Central memory CD8-positive, alpha-beta T cell (primary cell): ENCODE measurements around the gene TWNK.
"Not testable (repeated sequence)": the region's sequence is repeated elsewhere in the genome, so short reads cannot be mapped to it uniquely, and the experiment has no call there.

ENCODE experiments used
- ATAC-seq: fragments of 150-1000 bp; cut with Tn5 transposase; replicated peaks from 2 replicates; pipeline ENCODE4 v1.10.0; 2022; ENCODE audit warnings: mild to moderate bottlenecking, moderate FRiP score, moderate number of reproducible peaks; ENCODE audit not compliant: poor library complexity, severe bottlenecking; ENCODE audit errors: extremely low read depth
- DNase-seq, 2 donors: peaks; one replicate each; pipeline ENCODE4 v3.0.0; 2021; ENCODE audit warnings: low spot score in 2 of 2
- H3K27ac Mint-ChIP-seq: one replicate; pipeline ENCODE4 v1.8.0; 2022; ENCODE audit warnings: low read depth, mild to moderate bottlenecking, moderate library complexity, mixed read lengths
- H3K27me3 Mint-ChIP-seq: one replicate; pipeline ENCODE4 v1.8.0; 2022; ENCODE audit warnings: mixed read lengths
- H3K36me3 Mint-ChIP-seq: one replicate; pipeline ENCODE4 v1.8.0; 2022; ENCODE audit warnings: mild to moderate bottlenecking, moderate library complexity, mixed read lengths; ENCODE audit not compliant: insufficient read depth
- H3K4me1 Mint-ChIP-seq: one replicate; pipeline ENCODE4 v1.8.0; 2022; ENCODE audit warnings: mixed read lengths
- H3K4me3 Mint-ChIP-seq: one replicate; pipeline ENCODE4 v1.8.0; 2022; ENCODE audit warnings: mild to moderate bottlenecking, moderate library complexity, mixed read lengths
- H3K9me3 Mint-ChIP-seq: one replicate; pipeline ENCODE4 v1.8.0; 2022; ENCODE audit warnings: mixed read lengths

Gene TWNK

DNA sequence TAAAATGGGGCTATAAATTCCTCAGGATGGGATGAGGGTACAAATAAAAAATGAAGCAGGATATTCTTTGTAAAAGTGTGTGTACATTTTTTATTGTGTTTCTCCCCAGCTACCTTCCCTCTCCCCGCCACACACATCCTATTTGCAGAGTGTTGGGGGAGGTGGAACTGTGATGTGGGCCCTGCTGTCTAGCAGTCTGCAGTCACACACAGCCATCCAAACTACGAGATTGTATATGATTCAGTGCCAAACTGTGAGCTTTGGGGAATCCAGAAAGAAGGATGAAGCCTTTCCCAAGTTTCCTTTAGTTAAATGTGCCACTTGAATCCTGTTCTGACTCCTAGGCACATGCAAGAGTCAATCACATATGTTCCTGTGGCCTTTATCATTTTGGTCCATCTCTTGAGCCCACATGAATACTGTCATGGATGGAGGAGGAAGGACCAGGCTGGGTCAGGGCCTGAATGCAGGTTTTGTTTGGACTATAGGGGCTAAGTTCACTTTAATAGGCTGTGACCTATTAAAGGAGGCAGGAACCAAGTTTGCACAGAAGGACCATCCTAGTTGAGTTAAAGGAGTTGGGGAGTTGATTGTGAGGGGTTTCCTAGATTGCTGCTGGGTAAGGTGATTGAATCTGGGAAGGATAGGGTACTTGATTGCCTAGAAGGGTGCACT lies 19.1 kb upstream of the TWNK start:
- DNase-seq (no peak), ATAC-seq (no peak)
- no peaks in the 10 kb centered on the region for H3K9me3 Mint-ChIP-seq
- peaks cover 17% of the 10 kb centered on the region for H3K4me1 Mint-ChIP-seq
- peak overlapping the region; percentile 55 for H3K4me3 Mint-ChIP-seq
- H3K27ac Mint-ChIP-seq = no peak overlapping the region
- H3K27me3 Mint-ChIP-seq = no peaks in the 10 kb centered on the region
- H3K36me3 Mint-ChIP-seq = peaks cover 4% of the 10 kb centered on the region

DNA sequence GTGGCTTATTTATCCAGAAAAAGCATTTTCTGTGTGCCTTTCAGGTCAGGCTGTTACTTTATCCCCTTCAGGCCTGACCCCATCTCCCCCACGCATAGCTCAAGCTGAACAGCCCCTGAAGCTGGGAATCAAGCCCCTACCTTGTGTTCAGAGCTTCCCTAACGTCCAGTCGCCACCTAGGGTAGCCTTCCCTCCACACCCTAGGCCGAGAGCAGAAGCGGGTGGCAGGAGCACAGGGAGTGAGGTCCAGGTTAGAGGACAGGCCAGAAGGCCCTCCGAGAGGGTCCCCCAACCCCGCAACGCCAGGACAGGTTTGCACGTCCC lies 18.5 kb upstream of the TWNK start:
- Mint-ChIP-seq H3K27me3 (no peaks in the 10 kb centered on the region), H3K36me3 (peaks cover 4% of the 10 kb centered on the region), H3K4me1 (peaks cover 17% of the 10 kb centered on the region), H3K9me3 (no peaks in the 10 kb centered on the region), H3K4me3 (peak overlapping the region; percentile 55), H3K27ac (no peak overlapping the region)
- ATAC-seq (no peak), DNase-seq (no peak)

DNA sequence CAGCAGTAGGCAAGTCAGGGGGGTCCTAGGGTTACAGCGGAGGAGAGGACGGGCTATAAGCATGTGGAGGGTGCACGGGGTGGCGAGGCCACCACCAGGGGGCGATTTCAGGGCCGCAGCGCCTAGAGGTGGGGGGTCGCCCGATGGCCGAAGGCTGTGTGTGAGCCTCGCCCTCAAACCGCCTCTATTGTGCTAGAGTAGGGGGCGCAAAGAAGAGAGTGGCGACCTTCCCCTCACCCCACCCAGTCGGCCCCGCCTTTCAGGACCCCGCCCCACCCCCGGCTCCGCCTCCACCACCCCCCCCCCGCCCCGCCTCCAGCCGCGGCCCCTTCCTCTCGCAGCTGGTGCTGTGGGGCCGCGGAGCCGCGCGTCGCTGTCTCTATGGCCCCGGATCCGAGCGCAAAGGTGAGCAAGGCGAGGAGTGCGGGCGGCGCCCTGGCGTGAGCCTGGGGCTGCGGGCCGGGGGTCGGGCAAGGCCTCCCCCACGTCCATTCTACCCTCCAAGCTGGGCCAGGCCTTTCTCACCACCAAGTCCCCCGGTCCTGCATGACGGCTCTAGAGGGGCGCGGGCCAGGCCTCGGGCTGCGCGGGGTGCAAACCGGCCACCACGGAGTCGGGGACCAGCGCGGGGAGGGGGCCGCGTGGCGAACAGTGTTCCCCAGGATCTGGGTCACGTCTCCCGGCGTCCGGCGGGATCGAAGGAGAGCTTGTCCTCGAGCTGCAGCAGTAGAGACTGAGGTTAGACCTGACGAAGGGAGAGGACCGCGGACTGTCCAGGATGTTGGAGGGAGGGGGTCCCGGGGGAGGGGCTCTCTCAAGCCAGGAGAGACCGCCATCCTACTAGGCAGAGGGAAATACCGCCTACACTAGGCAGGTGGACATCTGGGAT lies 17.9 kb upstream of the TWNK start, which contains the start of gene SEMA4G:
Gene SEMA4G (plus strand): TSS at position 318 of the 889 bp plus-strand sequence. CDS start 3,409 bp downstream, outside the sequence.
- no peaks in the 10 kb centered on the region for H3K9me3 Mint-ChIP-seq
- H3K36me3 Mint-ChIP-seq = peaks cover 4% of the 10 kb centered on the region
- peak within 1 kb of the TSS; percentile 55 for H3K4me3 Mint-ChIP-seq
- no peak within 1 kb of the TSS for H3K27ac Mint-ChIP-seq
- H3K27me3 Mint-ChIP-seq = no peaks in the 10 kb centered on the region
- no peak for DNase-seq
- H3K4me1 Mint-ChIP-seq = peaks cover 17% of the 10 kb centered on the region
- ATAC-seq = peak; percentile 69

DNA sequence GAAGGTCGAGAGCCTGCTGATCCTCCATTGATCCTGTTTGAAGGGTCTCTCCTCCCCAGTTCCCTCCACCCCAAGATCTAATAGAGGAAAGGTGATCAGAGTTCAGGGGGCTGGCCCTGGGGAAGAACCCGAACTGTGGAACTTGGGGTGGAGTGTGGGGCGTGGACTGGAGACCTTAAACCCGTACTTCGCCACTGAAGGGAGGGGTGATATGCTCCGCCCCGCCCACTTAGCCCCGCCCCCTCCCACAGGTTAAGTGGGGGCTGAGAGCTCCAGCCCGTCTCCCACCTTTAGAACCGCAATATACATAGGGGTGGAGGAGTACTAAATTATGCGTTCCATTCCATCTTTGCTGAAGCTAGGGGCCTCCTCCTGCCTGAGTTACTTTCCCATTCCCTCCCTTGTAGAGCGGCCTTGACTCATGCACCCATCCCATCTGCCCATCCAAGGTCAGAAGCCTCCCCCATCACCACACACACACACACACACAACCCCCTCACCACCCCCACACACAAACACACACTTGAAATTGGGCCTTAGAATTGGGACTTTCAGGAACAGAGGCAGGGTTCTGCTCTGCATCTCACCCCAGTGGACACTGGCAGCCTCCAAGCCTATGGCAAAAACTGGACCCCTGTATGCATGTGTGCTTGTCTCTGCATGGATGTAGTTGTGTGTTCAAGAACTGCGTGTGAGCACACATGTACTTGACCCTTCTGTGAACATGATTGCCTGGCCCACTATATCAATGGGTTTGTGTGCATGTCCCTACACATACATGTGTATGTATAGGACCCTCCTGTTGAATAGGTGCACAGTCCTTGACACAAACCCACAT lies 17.0 kb upstream of the TWNK start:
- Mint-ChIP-seq H3K27me3 (no peaks in the 10 kb centered on the region), H3K4me1 (peaks cover 17% of the 10 kb centered on the region), H3K4me3 (peak overlapping the region; percentile 55), H3K27ac (no peak overlapping the region), H3K9me3 (no peaks in the 10 kb centered on the region), H3K36me3 (peaks cover 1% of the 10 kb centered on the region)
- DNase-seq (no peak), ATAC-seq (peak; percentile 35)

DNA sequence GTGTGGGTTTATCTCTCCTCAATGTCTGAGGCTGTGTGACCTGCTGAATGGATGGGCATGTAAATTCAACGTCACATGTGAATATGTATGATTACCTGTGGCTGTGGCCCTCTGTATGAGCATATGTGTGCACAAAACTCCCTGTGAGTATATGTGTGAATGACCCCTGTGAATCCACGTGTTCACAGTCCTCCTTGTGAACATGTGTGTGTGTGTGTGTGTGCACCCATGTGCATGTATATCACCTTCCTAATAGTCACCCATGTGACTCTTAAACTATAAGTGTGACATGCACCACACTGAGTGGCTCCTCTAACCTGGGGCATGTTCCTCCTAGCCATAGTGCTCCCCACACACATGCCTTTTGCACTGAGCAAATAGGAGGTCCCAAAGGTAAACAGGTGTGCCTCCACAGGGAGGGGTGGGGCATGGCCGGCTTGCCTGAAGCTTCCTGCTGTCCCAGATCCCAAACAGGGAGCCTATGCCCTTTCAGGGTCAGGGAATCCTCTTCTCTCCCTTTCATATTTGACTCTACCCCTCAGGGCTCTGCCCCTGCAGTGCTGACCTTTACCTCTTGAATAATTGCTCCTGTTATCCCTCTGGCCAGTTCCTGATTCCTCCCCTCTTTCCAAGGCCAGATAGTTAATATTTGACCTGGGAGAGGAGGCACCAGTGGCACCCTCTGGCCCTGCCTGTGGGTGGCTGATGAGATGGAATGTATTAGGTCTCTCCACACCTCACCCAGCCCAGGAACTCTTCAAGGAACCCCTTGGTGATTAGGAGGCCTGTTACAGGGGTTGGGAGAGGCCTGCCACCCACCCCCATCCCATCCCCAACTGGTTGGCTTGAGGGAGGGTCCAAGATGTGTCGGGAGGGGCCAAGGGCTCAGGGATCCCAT lies 16.2 kb upstream of the TWNK start:
- Mint-ChIP-seq H3K4me1 (peaks cover 17% of the 10 kb centered on the region), H3K36me3 (no peaks in the 10 kb centered on the region), H3K27me3 (no peaks in the 10 kb centered on the region), H3K27ac (no peak overlapping the region), H3K9me3 (no peaks in the 10 kb centered on the region), H3K4me3 (peak overlapping the region; percentile 55)
- ATAC-seq = no peak
- DNase-seq = no peak

DNA sequence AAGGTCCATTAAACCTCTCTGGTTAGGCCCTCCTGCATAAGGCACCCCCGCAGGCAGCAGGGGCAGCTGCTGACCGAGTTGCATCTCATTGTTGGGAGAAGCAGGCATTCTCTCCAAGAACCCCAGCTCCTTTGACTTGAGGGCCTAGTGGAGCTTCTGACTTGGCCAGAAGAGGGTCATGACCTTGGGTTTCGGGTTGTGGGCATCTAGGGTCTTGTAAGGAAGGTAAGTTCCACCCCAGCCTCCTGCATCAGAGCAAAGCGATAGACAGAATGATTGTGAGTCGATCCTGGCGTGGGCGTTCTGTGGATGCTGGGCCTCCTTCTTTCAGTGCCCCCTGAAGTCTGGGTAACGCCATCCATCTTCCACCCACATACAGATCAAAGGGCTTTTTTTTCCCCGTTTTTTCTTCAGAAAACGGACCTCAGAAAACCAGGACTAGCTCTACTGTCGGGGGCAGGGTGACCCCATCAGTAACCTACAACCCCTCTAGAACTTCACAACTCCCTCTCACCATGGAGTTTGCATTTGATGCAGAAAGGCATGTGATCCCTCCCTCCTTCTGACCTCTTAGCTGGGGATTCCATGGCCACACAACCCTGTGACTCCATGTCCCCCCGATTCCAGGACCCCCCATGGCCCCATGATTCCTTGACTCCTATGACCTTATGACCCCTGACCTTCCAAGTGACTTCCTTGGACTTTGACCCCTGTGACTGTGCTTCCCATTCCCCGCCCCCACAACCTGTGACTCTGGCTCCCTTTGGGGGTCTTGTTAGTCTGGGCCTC lies 15.0 kb upstream of the TWNK start:
- no peak for ATAC-seq
- Mint-ChIP-seq H3K27ac (no peak overlapping the region), H3K36me3 (no peaks in the 10 kb centered on the region)

GRCh38 chr10:100972904-100973535 lies 14.3 kb upstream of the TWNK start:
- no peak for ATAC-seq
- H3K27me3 Mint-ChIP-seq = no peaks in the 10 kb centered on the region
- H3K4me1 Mint-ChIP-seq = peaks cover 17% of the 10 kb centered on the region
- no peak overlapping the region for H3K4me3 Mint-ChIP-seq
- no peaks in the 10 kb centered on the region for H3K9me3 Mint-ChIP-seq
- no peaks in the 10 kb centered on the region for H3K36me3 Mint-ChIP-seq
- DNase-seq = no peak
- no peak overlapping the region for H3K27ac Mint-ChIP-seq

More for the DNA sequence above, 15.0 kb upstream of the TWNK start:
- DNase-seq = no peak
- no peak overlapping the region for H3K4me3 Mint-ChIP-seq
- no peaks in the 10 kb centered on the region for H3K9me3 Mint-ChIP-seq
- H3K4me1 Mint-ChIP-seq = peaks cover 17% of the 10 kb centered on the region
- no peaks in the 10 kb centered on the region for H3K27me3 Mint-ChIP-seq

- H3K36me3 Mint-ChIP-seq, H3K27me3 Mint-ChIP-seq, H3K9me3 Mint-ChIP-seq, H3K4me3 Mint-ChIP-seq, H3K4me1 Mint-ChIP-seq, H3K27ac Mint-ChIP-seq, ATAC-seq, DNase-seq: not testable (repeated sequence)
These were observed 11.9 kb upstream of the TWNK start for GRCh38 chr10:100975397-100975796.

DNA sequence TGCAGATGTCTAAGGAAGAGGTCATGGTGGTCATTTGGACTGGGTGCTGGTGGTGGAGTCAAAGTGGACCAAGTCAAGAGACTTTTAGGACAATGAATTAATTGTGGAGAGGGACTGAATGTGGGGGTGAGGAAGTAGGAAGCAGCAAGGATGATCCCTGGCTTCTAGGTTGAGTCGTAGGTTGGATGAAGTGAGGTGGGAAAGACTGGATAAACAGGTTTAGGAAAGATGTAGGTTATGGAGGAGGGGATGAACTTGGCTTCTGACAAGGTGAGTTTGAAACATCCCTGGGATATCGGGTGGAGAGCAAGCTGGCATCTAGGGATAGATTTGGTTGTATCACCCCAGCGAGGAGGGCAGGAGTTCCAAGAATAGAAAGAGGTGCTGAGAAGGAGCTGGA lies 10.4 kb upstream of the TWNK start:
- ATAC-seq (no peak), DNase-seq (no peak)
- no peak overlapping the region for H3K4me3 Mint-ChIP-seq
- H3K27ac Mint-ChIP-seq = no peak overlapping the region
- peaks cover 6% of the 10 kb centered on the region for H3K36me3 Mint-ChIP-seq
- H3K4me1 Mint-ChIP-seq = peaks cover under 1% of the 10 kb centered on the region
- no peaks in the 10 kb centered on the region for H3K27me3 Mint-ChIP-seq
- no peaks in the 10 kb centered on the region for H3K9me3 Mint-ChIP-seq

DNA sequence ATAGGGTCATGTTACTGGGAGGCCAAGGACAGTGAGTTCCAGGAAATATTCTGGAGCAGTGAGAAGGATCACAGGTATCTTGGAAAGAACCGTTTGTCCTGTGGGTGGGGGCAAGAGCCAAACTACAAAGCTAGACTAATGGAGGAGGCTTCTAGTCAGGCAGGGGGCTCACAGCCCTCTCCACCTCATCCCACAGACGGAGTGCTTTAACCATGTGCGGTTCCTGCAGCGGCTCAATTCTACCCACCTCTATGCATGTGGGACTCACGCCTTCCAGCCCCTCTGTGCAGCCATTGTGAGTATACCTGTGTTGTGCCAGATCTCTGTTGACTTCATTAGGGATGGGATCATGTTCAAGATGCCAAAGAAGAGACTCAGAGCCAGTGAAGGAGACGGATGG lies 9.9 kb upstream of the TWNK start:
- Mint-ChIP-seq H3K9me3 (no peaks in the 10 kb centered on the region), H3K4me1 (peaks cover 5% of the 10 kb centered on the region), H3K4me3 (no peak overlapping the region), H3K27ac (no peak overlapping the region), H3K36me3 (peaks cover 9% of the 10 kb centered on the region), H3K27me3 (no peaks in the 10 kb centered on the region)
- no peak for ATAC-seq
- no peak for DNase-seq
